Measurements from ENCODE around the gene SCAI.
A peak's percentile ranks its signal among the peaks of the same experiment; 100 is the strongest.
"Not testable (repeated sequence)": the region's sequence is repeated elsewhere in the genome, so short reads cannot be mapped to it uniquely, and the experiment has no call there.

SCAI gene

GRCh38 chr9:125147401-125147951 is 4.1 kb upstream of the SCAI start:
- no peak for ATAC-seq

DNA sequence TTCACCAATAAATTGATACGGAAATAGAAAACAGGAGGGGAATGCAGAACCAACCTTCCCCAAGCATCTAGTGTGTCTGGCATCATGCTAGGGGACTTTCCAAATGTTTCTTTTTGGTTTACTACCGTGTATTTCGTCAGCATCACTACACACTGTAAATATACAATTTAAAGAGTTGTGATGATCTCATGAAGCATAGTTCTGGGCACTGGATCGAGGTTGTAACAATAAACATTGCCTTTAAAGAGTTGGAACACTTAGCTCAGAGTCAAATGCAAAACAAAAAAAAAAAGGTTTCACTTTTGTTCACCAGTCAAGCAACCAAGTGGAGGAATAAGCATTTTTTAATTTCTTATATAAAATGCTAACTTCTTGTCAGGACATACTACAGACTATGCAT is 2.9 kb upstream of the SCAI start:
- ATAC-seq = no peak

- no peak for ATAC-seq
Observed at GRCh38 chr9:125145425-125145824, 2.1 kb upstream of the SCAI start.

DNA sequence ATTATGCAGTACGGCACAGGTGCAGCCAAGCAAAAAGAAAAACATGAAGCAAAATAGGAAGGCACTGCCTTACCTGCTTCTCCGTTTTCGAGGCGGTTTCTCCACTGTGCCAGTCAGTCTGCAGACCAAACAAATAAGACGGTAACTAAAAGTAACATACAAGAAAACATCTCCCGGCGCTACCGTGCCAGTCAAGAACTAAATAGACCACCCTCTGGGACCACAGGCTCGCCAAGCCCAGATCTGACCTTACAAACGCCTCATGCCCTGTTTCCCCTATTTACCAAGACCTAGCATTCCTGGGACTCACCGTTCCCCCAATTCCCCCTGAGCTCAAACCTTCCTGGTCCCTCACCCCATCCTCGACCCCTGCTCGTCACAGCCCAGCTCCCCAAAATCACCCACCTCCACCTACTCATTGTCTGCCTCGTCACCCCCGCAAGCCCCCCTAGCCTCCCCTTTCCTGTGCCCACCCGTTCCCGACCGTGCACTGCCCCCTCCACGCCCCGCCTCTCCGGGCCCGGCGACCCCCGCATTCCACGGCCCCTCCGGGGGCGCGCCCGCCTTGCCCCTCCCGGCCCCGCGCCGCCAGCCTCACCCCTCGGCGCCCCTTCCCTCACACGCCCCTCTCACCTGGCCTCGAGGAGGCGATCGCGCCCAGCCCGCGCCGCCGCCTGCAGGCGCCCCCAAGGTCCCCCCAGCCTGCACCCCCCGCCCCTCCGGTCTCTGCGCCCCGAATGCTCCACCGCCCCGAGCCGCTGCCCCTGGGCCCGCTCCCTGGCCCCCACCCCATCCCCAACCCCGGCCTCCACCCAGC is 560 bp downstream of the SCAI start:
- ATAC-seq = peak; percentile 5 to 6

DNA sequence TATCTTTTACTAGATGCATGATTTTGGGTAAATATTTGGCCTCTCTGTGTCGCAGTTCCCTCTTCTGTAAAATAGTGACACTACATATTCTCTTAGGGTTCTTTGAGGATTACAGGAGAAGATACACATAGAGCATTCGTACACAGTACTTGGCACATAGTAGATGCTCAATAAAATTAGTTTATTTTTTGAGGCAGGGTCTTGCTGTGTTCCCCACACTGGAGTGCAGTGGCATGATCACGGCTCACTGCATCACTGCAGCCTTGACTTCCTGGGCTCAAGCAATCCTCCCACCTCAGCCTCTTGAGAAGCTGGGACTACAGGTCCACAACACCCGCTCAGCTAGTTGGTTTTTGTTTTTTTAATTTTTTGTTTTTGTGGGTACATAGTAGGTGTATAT is 1.6 kb downstream of the SCAI start:
- no peak for ATAC-seq

DNA sequence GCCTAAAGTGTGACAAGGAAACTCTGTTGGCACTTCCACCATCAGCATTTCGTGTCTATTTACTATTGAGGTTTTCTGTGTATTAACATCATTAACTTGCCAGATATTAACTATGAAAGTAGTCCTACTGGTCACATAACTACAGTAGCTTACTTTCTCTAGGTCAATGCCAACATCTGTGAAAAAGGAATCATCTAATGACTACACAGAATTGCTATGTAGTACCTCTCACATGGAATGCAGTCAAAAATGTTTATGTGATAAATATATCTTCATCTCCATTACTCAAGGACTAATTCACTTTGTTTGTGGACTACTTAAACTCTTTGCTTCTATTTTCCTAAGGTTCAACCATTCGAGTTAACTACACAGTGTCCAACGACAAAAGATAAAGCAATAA is 2.1 kb downstream of the SCAI start:
- no peak for ATAC-seq

DNA sequence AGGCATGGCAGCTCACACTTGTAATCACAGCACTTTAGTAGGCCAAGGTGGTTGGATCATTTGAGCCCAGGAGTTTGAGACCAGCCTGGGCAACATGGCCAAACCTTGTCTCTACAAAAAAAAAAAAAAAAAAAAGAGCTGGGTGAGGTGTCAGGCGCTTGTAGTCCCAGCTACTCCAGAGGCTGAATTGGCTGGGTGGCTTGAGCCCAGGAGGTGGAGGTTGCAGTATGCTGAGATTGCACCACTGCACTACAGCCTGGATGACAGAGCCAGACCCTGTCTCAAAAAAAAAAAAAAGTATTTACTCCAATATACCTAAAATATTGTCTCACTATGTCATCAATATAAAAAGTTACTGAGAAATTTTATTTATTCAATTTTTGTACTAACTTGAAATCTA is 2.8 kb downstream of the SCAI start:
- no peak for ATAC-seq

DNA sequence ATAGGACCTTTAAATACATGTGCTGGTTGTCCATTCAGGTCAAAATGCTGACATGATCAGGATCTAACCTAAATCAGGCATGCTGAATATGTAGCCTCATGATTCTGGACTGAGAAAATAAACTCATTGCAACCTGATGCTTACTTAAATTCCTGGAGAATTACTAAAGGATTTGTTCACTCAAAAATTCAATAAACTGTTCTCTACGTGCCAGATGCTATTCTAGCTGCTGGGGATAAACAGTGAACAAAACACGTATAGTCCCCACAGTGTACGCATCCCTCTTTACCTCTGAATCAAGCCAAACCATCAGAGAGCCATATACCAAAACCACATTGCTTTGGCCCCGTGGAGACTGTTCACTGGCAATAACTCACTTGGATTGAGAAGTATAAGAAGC is 6.1 kb downstream of the SCAI start:
- ATAC-seq = no peak

DNA sequence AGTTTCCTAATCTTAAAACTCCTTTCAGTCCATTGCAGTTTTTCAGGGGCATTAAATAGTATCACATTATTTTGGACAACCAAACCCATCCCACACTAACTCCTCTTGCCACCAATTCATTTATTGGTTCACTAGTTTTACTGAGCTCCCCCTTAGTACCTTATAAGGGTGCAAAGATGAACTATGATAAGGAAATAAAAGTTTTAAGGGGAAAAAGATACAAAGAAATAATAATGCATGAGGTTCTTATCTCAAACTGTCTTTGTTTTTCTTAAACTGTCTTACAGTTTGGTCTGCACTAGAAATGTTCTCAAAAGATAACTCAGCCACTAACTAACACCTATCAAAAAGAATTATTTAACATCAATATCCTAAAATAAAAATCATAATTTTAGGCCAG is 8.4 kb downstream of the SCAI start:
- no peak for ATAC-seq

DNA sequence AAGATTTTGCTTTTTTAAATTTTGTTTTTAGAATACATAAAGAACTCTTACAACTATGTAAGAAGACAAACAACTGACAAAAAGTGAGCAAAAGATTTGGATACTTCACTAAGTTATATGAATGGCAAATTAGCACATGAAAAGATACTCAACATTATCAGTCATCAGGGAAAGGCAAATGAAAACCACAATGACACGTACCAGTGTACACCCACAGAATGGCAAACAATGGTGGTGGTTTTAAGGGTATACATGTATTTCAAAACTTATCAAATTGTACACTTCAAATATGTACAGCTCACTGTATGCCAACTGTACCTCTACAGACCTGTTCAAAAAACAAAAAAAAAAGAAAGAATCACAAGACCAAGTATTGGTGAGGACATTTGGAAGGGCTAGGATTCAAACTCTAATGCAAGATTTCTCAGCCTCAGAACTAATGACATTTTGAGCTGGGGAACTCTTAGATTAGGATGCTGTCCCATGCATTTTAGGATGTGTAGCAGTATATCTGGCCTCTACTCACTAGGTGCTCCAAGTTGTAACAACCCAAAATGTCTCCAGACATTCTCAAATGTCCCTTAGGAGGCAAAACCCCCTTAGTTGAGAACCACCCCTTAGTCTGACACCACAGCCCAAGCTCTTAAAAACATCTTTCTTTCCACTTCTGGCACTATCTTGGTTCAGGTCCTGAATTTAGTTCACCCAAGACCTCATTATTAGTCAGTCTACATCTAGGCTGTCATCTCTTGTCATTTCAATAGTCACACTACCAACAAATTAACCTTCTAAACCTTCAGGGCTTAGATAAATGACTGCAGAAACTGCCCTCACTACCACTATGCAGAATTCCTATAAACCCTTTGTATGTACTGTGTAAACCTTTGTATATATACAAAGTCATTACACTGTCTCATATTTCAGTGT is 9.7 kb downstream of the SCAI start:
- peak; percentile 87 for ATAC-seq

DNA sequence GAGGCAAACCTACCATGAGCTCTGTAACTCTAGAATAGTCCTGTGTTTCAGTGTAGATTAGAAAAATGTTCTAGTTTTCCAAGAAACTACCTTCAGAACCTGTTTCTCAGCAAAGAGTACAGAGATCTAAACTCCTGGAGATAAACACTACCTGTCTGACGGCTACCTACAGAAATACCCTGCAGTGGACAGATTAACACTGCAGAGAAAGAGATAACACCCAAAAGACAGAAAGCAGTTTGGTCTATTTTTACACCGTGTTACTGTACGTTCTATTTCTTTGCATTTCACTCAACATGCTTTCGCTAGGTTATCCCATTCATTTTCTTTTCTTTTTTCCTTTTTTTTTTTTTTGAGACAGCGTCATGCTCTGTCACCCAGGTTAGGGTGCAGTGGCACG is 11.6 kb downstream of the SCAI start:
- no peak for ATAC-seq

DNA sequence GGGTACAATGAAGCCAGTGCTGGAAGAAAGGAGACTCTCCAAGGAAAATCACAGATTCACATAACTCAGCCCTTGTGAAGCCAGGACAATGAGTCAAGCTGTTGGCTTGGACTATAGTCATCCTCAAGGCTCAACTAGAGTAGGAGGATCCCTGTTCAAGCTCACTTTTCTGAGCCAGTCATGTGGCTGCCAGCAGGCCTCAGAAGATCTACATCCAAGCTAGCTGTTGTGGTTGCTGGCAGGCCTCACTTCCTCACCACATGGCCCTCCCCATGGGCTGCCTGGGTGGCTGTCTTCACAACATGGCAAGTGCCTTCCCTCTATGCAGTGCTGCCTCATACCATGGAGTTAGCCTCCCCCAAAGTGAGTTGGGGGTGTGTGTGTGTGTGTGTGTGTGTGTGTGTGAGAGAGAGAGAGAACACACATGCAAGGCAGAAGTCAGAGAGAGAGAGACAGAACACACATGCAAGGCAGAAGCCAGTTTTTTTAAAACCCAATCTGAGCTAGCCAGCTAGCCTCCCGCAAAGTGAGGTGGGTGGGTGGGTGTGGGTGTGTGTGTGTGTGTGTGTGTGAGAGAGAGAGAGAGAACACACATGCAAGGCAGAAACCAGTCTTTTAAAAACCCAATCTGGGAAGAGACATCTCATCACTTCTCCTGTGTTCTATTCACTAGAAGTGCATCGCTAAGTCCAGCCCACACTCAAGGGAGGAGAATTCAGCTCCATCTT is 17.1 kb downstream of the SCAI start:
- peak; percentile 95 to 96 for ATAC-seq

- no peak for ATAC-seq
Observed at GRCh38 chr9:125125523-125125922, 17.8 kb downstream of the SCAI start.

- peak in 1 of 2 donors; percentile 10 for ATAC-seq
Observed at GRCh38 chr9:125121146-125121545, 22.2 kb downstream of the SCAI start.

- no peak for ATAC-seq
Observed at GRCh38 chr9:125119643-125120286, 23.6 kb downstream of the SCAI start.

GRCh38 chr9:125118696-125119095 is 24.6 kb downstream of the SCAI start:
- not testable (repeated sequence) for ATAC-seq

DNA sequence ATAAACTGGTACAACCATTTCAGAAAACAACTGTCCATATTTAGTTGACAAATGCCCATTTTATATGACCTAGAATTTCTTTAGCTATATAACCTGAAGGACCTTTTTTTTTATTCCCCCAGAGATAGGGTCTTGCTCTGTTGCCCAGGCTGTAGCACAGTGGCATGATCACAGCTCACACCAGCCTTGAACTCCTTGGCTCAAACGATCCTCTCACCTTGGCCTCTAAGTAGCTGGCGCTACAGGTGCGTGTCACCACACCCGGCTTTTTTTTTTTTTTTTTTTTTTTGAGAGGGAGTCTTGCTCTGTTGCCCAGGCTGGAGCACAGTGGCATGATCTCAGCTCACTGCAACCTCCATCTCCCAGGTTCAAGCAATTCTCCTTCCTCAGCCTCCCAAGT is 28.8 kb downstream of the SCAI start:
- not testable (repeated sequence) for ATAC-seq

- no peak for ATAC-seq
Observed at GRCh38 chr9:125110464-125110863, 32.9 kb downstream of the SCAI start.

DNA sequence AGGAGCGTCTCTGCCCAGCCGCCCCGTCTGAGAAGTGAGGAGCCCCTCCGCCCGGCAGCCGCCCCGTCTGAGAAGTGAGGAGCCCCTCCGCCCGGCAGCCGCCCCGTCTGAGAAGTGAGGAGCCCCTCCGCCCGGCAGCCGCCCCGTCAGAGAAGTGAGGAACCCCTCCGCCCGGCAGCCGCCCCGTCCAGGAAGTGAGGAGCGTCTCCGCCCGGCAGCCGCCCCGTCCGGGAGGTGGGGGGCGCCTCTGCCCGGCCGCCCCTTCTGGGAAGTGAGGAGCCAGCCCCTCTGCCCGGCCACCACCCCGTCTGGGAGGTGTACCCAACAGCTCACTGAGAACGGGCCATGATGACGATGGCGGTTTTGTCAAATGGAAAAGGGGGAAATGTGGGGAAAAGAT is 34.8 kb downstream of the SCAI start:
- ATAC-seq = not testable (repeated sequence)

GRCh38 chr9:125106285-125106893 is 36.9 kb downstream of the SCAI start:
- ATAC-seq = no peak

- no peak for ATAC-seq
Observed at GRCh38 chr9:125103770-125104460, 39.4 kb downstream of the SCAI start.

Data from activated CD4-positive, CD25-positive, alpha-beta regulatory T cell treated with anti-CD3 and anti-CD28 coated beads, Interleukin-2, amount 50 U/mL, for 24 hours (primary cell).